Heart left ventricle (tissue), 13 donors: Measurements from ENCODE around the gene OR2T34.
"Not testable (repeated sequence)": the region's sequence is repeated elsewhere in the genome, so short reads cannot be mapped to it uniquely, and the experiment has no call there.

ENCODE experiments used
- CTCF ChIP-seq, 12 donors: fragments of 200-600 bp; sonication (generic) in 4 of 12; IDR thresholded peaks; one replicate each; pipeline versions ENCODE4 v1.5.0 to v1.8.0; 2018 to 2022; ENCODE audit warnings: antibody characterized with exemption in 12 of 12, mild to moderate bottlenecking in 5 of 12
- POLR2A ChIP-seq, 2 donors: fragments of 450-650 bp; IDR thresholded peaks; one replicate each; pipeline ENCODE4 v1.6.1; 2017; ENCODE audit warnings: antibody characterized with exemption in 2 of 2, mild to moderate bottlenecking in 2 of 2, moderate library complexity in 2 of 2
- donor health status: ischemic (EF 13 %, LVEDD 7.1; RV severe dilation, severe dysfunction).
- donor health status: DM: no; HTN: yes; CAD: no.
- donor health status: DM: no; HTN: no; CAD: no.
- donor health status: ischemic (EF 25% LVEDD 6.9; RV normal size, moderate dysfunction).
- donor health status: ischemic (EF 25% LVEDD 5.7; RV mildly dilated, moderate dysfunction).
- donor health status: ischemic (EF 35%, LVEDD 5.7; RV mildly dilated, moderate dysfunction).
- donor health status: nonischemic (EF 11% LVEDD 7.7; RV severe dilation, severe dysfunction).
- donor health status: DM: yes; HTN: yes; CAD: no.
- donor health status: PGD.
- donor health status: ischemic (EF 29% LVEDD 5.4; RV normal size, mild dysfunction).
- donor health status: nonischemic (EF 23%, LVEDD 6.1; RV moderate dilation, normal function).

GRCh38 chr1:248574657-248575056 is at the start of gene OR2T34:
- TF ChIP-seq CTCF, POLR2A (IDR thresholded peaks at IDR 0.05): not testable (repeated sequence)
